Erythroblast (primary cell): ENCODE data around the gene DRICH1.

Experiments
- GATA1 ChIP-seq: IDR thresholded peaks from 2 replicates; pipeline ENCODE4 v1.6.1; 2011; ENCODE audit warnings: low read depth, mild to moderate bottlenecking, control low read depth, low read length, moderate library complexity
- POLR2A ChIP-seq: IDR thresholded peaks from 2 replicates; pipeline ENCODE4 v1.6.1; 2011; ENCODE audit warnings: mild to moderate bottlenecking, low read length

DNA sequence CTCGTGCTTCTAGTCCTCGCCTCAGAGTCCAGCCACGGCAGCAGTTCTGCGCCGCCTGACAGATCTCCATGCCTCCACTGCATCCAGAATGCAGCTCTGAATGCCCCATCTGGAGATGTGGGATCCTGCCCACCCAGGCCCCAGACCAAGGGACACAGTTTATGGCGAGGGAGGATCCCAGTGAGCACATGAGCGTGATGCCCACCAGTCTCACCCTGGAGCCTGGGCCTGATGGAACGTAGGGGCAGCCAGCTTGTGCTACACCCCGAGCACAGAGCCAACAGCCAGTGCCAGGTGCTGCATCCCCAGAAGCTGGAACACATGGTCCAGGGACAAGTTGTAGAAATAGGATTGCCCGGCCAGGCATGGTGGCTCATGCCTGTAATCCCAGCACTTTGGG is 62.4 kb downstream of the DRICH1 start:
- TF ChIP-seq POLR2A (no peak), GATA1 (no peak)
